Adipose tissue (tissue), 3 donors: Measurements from ENCODE around the gene DOCK1. TPM values are rescaled to one million over a fixed set of nuclear protein-coding genes. Genes with fewer than 3 reads are reported as not detected.

ENCODE experiments used
- H3K27ac ChIP-seq: one replicate; pipeline ENCODE4 v1.5.1; 2013; ENCODE audit warnings: low read depth, low read length
- WGBS, 3 donors: extraction: QIAGEN DNeasy Blood & Tissue Kit; methylation state at CpG; one replicate each; pipeline ENCODE4 v1.1.7; 2013; 5-methylcytosine and 5-hydroxymethylcytosine counted together
- polyA plus RNA-seq, 3 donors: library from polyadenylated mRNA; stranded (reverse); fragments of 200-250 nt; gene quantifications; one replicate each; pipeline ENCODE4 v1.2.3, GENCODE V29; 2013
- donor health status: healthy with polysubstance abuse.
- donor health status: Bipolar disorder and iron deficiency.
- donor health status: healthy.

DOCK1 gene
- polyA plus RNA-seq, 3 donors = 9.5 to 21.6 (median 21.5) TPM

GRCh38 chr10:127485153-127485857, 580.1 kb downstream of the DOCK1 start:
- no peak overlapping the region for H3K27ac ChIP-seq
- 28 to 68% (median 64%) methylated on average over 16 of the region's 16 CpGs for WGBS, 3 donors

- H3K27ac ChIP-seq = no peak overlapping the region
- 75 to 89% (median 84%) methylated on average over 6 of the region's 6 CpGs for WGBS, 3 donors
These were observed 581.1 kb downstream of the DOCK1 start for GRCh38 chr10:127486355-127486754.

GRCh38 chr10:127492607-127493250, 587.5 kb downstream of the DOCK1 start:
- WGBS, 3 donors = 46 to 69% (median 64%) methylated on average over 8 of the region's 8 CpGs

GRCh38 chr10:127496035-127496434, 590.8 kb downstream of the DOCK1 start:
- H3K27ac ChIP-seq = no peak overlapping the region
- WGBS, 3 donors = 49 to 65% (median 62%) methylated on average over 13 of the region's 13 CpGs

More at GRCh38 chr10:127492607-127493250, 587.5 kb downstream of the DOCK1 start:
- H3K27ac ChIP-seq = no peak overlapping the region

- WGBS, 3 donors = 82 to 92% (median 88%) methylated on average over 10 of the region's 10 CpGs
- no peak overlapping the region for H3K27ac ChIP-seq
These were observed 592.5 kb downstream of the DOCK1 start for GRCh38 chr10:127497685-127498084.

- WGBS, 3 donors = 63 to 74% (median 72%) methylated on average over 14 of the region's 14 CpGs
These were observed 592.9 kb downstream of the DOCK1 start for GRCh38 chr10:127498087-127498486.

GRCh38 chr10:127500127-127500526, 594.9 kb downstream of the DOCK1 start:
- WGBS, 3 donors = 58 to 70% (median 65%) methylated on average over 8 of the region's 8 CpGs
- H3K27ac ChIP-seq = no peak overlapping the region

More at GRCh38 chr10:127498087-127498486, 592.9 kb downstream of the DOCK1 start:
- no peak overlapping the region for H3K27ac ChIP-seq

Other genes starting within 250 kb of the DOCK1 start
- gene C10orf90, start 234.7 kb upstream of the DOCK1 start, polyA plus RNA-seq = under 1 TPM in 2 of 3 donors, not detected in 1; 0.12 to 0.48 TPM